Effector CD8-positive, alpha-beta T cell (primary cell): ENCODE measurements around the gene ZFR.
A peak's percentile ranks its signal among the peaks of the same experiment; 100 is the strongest.

Experiments used
- DNase-seq: peaks from one replicate; lab custom pipeline; 2025; lab: John Stamatoyannopoulos, UW

Gene ZFR

DNA sequence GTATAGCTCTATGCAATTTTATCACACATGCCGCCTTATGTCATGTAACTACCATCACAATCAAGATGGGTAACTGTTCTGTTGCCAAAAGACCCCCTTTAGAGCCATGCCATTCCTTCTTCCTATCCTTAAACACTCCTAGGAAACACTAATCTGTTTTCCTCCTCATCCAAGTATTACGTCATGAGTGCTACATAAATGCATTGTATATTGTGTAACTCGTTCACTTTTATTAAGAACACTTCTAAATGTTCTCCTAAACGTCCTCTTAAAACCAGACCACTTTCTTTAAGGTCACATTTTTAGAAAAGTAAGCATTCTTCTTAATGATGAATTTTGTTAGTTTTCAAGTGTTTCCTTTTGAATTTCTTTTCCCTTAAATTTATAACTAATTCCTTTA lies 82.0 kb downstream of the ZFR start:
- no peak for DNase-seq

DNA sequence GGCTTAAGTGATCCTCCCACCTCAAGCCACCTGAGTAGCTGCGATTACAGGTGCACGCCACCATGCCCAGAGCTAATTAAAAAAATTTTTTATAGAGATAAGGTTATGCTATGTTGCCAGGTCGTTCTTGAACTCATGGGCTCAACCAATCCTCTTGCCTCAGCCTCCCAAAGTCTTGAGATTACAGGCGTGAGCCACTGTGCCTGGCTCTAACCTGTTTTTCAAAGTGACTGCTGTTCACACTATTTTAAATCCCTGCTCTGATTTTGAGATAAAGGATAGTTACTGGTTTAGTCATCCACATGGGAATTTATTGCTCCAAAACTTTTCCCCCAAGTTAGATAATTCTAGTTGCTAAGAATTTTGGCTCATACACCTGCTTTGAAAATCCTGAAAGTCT lies 83.6 kb downstream of the ZFR start:
- DNase-seq = no peak

DNA sequence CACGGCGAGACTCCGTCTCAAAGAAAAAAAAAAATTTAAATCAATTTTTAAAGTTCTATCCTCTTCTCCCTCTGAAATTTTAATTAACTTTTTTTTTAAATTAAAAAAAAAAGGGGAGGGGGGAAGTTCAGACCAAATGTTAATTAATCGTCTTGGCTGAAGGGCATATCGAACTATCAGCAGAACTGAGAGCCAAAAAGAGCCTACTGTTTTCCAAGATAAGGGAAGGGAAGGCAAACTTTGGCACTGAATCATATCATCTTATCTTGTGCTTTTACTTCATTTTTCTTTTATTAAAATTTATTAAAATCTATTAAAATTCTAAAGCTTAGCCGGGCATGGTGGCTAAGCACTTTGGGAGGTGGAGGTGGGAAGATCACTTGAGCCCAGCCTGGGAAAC lies 85.9 kb downstream of the ZFR start:
- DNase-seq = no peak

- no peak for DNase-seq
Measured at GRCh38 chr5:32357658-32358057, 86.9 kb downstream of the ZFR start.

- DNase-seq = no peak
Measured at GRCh38 chr5:32355686-32356085, 88.9 kb downstream of the ZFR start.

DNA sequence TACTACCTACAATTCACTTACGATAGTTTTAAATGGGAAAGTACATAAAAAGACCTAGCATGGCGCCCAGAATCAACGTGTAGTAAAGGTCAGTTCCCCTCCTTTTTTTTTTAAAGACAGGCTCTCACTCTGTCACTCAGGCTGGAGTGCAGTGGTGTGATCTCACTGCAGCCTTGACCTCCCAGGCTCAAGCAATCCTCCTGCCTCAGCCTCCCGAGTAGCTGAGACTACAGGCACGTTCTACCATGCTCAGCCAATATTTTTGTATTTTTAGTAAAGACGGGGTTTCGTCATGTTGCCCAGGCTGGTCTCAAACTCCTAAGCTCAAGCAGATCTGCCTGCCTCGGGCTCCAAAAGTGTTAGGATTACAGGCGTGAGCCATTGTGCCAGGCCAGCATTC lies 91.1 kb downstream of the ZFR start:
- no peak for DNase-seq

DNA sequence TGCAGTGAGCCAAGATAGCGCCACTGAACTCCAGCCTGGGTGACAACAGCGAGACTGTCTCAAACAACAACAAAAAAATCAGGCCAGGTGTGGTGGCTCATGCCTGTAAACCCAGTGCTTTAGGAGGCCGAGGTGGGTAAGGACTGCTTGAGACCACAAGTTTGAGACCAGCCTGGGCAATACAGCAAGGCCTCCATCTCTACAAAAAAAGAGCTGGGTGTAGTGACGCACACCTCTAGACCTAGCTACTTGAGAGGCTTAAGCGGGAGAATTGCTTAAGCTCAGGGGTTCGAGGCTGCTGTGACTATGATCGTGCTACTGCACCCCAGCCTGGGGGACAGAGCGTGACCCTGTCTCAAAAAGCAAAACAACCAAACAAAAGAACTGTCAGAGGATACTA lies 91.9 kb downstream of the ZFR start:
- no peak for DNase-seq

GRCh38 chr5:32346869-32347268 lies 97.7 kb downstream of the ZFR start:
- DNase-seq = no peak

GRCh38 chr5:32343058-32343672 lies 101.4 kb downstream of the ZFR start:
- no peak for DNase-seq

DNA sequence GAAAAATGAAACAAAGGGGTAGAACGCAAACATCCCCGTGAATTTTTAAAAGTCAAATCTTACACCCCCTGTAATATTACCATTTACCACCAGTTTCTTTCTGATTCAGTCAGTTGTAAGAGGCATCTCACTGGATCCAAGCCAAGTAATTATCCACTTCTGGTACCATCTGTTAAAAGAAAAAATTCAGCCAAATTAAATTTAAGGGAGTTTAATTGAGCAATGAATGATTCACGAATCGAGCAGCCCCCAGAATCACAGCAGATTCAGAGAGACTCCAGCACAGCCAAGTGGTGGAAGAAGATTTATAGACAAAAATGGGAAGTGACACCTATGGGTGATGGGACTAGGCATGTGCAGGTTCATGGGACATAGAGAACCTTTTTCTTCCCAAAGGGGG lies 101.9 kb downstream of the ZFR start:
- DNase-seq = no peak

GRCh38 chr5:32339878-32340277 lies 104.7 kb downstream of the ZFR start:
- DNase-seq = no peak

DNA sequence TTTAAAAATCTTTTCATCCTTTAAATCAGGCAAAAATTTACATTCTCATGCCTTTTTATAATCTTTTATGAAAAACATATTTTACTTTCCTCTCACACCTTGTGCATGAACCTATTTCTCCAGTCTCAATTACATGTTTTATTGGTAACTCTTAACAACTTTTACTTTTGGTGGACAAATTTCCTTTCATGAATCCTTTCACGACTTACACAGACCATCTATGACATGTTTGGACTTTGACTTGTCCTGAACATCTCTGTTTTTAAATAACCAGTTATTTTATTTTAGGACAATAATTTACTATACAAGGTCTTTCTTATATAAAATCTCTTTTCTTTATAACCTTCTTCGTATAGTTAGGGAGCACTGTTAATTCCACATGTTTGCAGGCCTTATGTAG lies 105.3 kb downstream of the ZFR start:
- no peak for DNase-seq

GRCh38 chr5:32332966-32333365 lies 111.6 kb downstream of the ZFR start:
- DNase-seq = no peak

- DNase-seq = no peak
Measured at GRCh38 chr5:32332361-32332760, 112.2 kb downstream of the ZFR start.

DNA sequence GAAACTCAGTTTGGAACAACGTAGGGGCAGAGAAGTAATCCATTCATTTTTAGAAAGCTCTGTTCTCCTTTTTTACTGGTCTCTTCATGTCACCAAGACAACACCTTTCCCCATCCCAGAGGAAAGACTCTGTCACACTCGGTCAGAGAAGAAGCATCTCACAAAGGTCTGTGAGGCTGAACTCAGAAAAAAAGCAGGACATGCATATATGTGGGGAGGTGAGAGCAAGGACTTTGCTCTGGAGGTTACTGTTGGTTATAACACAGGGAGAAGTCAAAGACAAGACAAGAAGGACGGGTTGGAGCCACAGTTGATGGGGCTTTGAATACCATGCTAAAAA lies 112.6 kb downstream of the ZFR start:
- DNase-seq = no peak

DNA sequence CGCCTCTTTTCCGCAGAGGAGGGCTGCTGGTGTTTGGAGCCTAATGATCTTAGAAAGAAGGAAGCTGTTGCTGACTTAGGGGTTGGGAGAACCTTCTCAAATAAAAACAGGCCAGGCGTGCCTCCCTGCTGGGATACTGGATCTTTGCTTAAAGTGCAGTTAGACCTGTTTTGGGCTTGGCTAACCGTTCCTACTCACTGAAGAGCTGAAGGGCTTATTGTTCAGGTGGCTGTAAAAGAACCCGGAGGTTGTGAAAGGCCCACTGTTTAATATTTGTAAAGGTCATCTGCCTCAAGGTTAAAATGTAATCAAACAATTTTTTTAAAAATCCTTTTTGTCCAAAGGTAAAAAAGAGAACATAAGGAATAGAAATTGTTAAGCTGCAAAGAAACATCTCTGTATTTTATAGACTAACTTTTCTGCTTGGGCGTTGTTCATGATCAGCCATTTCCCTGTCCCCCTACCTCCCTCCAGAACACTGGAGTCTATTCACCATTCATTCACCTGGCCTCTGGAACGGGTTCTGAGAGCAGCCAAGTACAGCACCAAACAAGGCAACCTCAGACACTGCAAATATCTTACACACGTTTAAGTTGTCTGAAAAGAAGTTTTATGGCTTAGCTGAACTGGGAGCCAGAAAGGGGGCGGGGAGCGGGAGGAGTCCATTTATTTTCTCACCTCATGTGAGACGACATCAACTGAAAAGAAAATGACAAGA lies 113.2 kb downstream of the ZFR start:
- no peak for DNase-seq

- DNase-seq = no peak
Measured at GRCh38 chr5:32330126-32330971, 114.2 kb downstream of the ZFR start.

DNA sequence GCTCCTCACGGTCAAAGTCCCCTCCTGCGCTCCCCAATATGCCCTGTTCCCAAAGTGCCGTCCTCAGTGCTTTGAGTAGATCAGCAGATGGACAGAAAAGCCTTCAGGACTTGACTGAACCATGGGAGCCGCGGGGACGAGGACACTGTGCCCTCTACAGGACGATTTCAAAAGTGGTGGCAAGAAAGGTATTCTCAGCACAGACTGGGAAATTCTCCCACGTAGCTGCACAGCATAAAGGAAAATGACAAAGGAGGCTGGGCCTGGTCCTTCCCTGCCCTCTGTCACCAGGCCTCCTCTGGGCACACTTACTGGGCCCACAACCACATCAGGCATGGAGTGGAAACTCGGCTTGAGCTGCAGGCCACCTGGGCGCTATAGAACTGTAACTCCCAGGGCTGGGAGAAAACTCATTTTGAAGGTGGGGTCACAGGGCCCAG lies 115.1 kb downstream of the ZFR start:
- DNase-seq = peak; percentile 5

GRCh38 chr5:32326216-32326772 lies 118.2 kb downstream of the ZFR start:
- no peak for DNase-seq

- no peak for DNase-seq
Measured at GRCh38 chr5:32325616-32326015, 118.9 kb downstream of the ZFR start.

GRCh38 chr5:32325062-32325461 lies 119.5 kb downstream of the ZFR start:
- DNase-seq = no peak

GRCh38 chr5:32323741-32324140 lies 120.8 kb downstream of the ZFR start:
- DNase-seq = no peak

DNA sequence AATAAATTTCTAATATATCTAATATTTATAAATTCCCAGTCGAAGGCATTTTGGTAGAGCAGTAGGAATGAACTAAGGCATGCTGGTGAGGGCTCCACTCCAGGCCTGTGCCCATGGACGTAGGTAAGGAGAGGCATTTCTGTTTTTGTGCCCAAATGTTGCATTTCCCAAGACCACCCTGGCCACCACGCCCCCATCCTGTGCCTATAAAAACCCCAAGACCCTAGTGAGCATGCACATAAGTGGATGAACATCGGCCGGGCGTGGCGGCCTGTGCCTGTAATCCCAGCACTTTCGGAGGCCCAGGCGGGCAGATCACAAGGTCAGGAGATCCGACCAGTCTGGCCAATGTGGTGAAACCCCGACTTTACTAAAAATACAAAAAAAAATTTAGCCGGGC lies 121.7 kb downstream of the ZFR start:
- DNase-seq = no peak
